Measurements from ENCODE around the gene SLC25A1.

The SLC25A1 gene

DNA sequence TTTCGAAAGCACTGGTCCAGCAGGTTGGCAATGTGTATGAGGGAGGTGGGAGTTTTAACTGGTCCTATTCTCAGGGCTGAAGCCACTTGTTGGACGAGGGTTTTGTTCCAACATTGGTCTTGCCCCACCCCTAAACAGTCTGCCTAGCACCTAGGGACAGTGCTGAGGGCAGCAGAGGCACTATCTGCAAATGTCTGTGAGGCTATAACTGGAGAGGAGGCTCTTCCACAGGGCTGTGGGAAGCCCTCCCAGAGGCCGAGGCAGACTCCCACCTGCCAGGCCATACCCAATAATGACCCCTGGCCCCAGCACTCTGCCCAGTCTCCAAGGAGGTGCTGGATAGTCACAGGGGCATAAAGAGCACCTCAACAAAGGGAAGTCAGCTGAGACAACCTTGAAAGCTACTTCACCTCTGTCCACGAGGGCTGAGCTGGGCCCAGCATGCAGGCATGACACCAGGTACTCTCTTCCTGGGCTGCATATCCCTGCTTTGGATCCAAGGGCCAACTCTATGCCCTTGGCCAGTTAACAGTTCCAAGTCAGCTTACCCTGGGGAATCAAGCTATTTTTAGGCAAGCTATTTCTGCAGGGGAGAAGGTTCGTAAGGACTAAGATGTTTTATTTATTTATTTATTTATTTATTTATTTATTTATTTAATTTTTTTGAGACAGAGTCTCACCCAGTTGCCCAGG is 40.2 kb upstream of the SLC25A1 start:
- Histone ChIP-seq H3K36me3 (ENCODE audit: control insufficient read depth in 1 of 2, insufficient read depth in 2 of 2, low read length in 2 of 2) (peaks cover 0 to 9% of the 10 kb centered on the region in 2 donors), H3K4me1 (ENCODE audit: control insufficient read depth in 1 of 2, insufficient read depth in 2 of 2, low read length in 2 of 2) (no peaks in the 10 kb centered on the region), H3K4me3 (ENCODE audit: low read depth in 1 of 2, low read length in 2 of 2) (no peak overlapping the region), H3K9ac (ENCODE audit: low read depth in 1 of 2, low read length in 2 of 2) (no peak overlapping the region), H3K9me3 (ENCODE audit: control insufficient read depth in 1 of 2, low read length in 2 of 2) (no peaks in the 10 kb centered on the region), H3K27me3 (ENCODE audit: control insufficient read depth in 1 of 2, insufficient read depth in 2 of 2, low read length in 2 of 2) (no peaks in the 10 kb centered on the region), H3K27ac (ENCODE audit: low read depth, low read length) (no peak overlapping the region)

DNA sequence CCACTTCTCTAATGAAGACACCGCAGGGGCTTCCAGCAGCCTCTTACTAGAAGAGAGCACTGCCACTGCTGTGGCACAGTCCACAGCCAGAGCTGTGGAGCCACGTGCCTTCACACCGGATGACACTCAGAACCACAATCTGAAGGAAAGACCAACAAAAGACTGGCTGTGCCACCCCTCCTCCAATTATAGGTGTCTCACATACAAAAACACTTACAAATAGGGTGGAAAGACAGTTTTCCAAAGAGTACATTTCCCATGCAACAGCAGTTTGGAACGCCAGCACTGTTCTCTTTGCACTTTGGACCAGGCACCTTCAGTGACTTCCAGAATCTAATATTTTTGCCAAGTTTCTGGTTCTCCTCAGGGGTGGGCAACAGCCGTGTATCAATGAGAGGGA is 38.0 kb upstream of the SLC25A1 start:
- Histone ChIP-seq H3K4me3 (ENCODE audit: low read depth in 1 of 2, low read length in 2 of 2) (no peak overlapping the region), H3K27me3 (ENCODE audit: control insufficient read depth in 1 of 2, insufficient read depth in 2 of 2, low read length in 2 of 2) (no peaks in the 10 kb centered on the region), H3K27ac (ENCODE audit: low read depth, low read length) (no peak overlapping the region), H3K36me3 (ENCODE audit: control insufficient read depth in 1 of 2, insufficient read depth in 2 of 2, low read length in 2 of 2) (peaks cover 0 to 6% of the 10 kb centered on the region in 2 donors), H3K4me1 (ENCODE audit: control insufficient read depth in 1 of 2, insufficient read depth in 2 of 2, low read length in 2 of 2) (no peaks in the 10 kb centered on the region), H3K9me3 (ENCODE audit: control insufficient read depth in 1 of 2, low read length in 2 of 2) (no peaks in the 10 kb centered on the region), H3K9ac (ENCODE audit: low read depth in 1 of 2, low read length in 2 of 2) (no peak overlapping the region)

GRCh38 chr22:19215360-19215759 is 36.8 kb upstream of the SLC25A1 start:
- H3K9me3 ChIP-seq (ENCODE audit: control insufficient read depth in 1 of 2, low read length in 2 of 2): no peaks in the 10 kb centered on the region
- H3K27me3 ChIP-seq (ENCODE audit: control insufficient read depth in 1 of 2, insufficient read depth in 2 of 2, low read length in 2 of 2): no peaks in the 10 kb centered on the region
- no peaks in the 10 kb centered on the region for H3K4me1 ChIP-seq (ENCODE audit: control insufficient read depth in 1 of 2, insufficient read depth in 2 of 2, low read length in 2 of 2)
- no peak overlapping the region for H3K4me3 ChIP-seq (ENCODE audit: low read depth in 1 of 2, low read length in 2 of 2)
- H3K27ac ChIP-seq (ENCODE audit: low read depth, low read length): no peak overlapping the region
- no peak overlapping the region for H3K9ac ChIP-seq (ENCODE audit: low read depth in 1 of 2, low read length in 2 of 2)
- H3K36me3 ChIP-seq (ENCODE audit: control insufficient read depth in 1 of 2, insufficient read depth in 2 of 2, low read length in 2 of 2): no peaks in the 10 kb centered on the region

- Histone ChIP-seq H3K4me1 (ENCODE audit: control insufficient read depth in 1 of 2, insufficient read depth in 2 of 2, low read length in 2 of 2) (no peaks in the 10 kb centered on the region), H3K36me3 (ENCODE audit: control insufficient read depth in 1 of 2, insufficient read depth in 2 of 2, low read length in 2 of 2) (no peaks in the 10 kb centered on the region), H3K9me3 (ENCODE audit: control insufficient read depth in 1 of 2, low read length in 2 of 2) (no peaks in the 10 kb centered on the region), H3K27ac (ENCODE audit: low read depth, low read length) (no peak overlapping the region), H3K27me3 (ENCODE audit: control insufficient read depth in 1 of 2, insufficient read depth in 2 of 2, low read length in 2 of 2) (no peaks in the 10 kb centered on the region), H3K9ac (ENCODE audit: low read depth in 1 of 2, low read length in 2 of 2) (no peak overlapping the region), H3K4me3 (ENCODE audit: low read depth in 1 of 2, low read length in 2 of 2) (no peak overlapping the region)
These were observed 35.5 kb upstream of the SLC25A1 start for GRCh38 chr22:19214078-19214473.

DNA sequence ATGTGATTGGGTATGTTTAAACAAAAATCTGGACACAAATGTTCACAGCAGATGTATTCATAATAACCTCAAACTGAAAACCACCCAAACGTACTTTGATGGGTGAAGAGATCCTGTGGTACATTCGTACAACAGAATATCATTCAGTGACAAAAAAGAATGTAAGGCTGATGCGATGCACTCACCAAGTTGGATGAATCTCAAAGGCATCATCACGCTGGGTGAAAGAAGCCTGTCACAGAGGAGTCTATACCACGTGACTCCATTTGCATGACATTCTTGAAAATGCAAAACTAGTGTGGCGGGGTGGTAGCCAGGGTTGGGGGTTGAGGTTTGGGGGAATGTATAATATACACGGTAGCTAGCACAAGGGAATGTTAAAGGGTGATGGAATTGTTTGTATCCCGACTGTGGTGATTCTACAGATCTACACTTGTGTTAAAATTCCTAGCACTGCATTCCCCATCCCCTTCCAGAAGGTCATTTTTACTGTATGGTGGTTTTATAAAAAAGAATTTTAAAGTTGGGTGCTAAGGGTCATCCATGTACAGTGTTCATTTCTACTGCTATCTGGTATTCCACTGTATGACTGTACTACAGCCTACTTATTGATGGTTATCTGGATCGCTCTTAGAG is 35.0 kb upstream of the SLC25A1 start:
- Histone ChIP-seq H3K27ac (ENCODE audit: low read depth, low read length) (no peak overlapping the region), H3K9ac (ENCODE audit: low read depth in 1 of 2, low read length in 2 of 2) (no peak overlapping the region), H3K36me3 (ENCODE audit: control insufficient read depth in 1 of 2, insufficient read depth in 2 of 2, low read length in 2 of 2) (no peaks in the 10 kb centered on the region), H3K9me3 (ENCODE audit: control insufficient read depth in 1 of 2, low read length in 2 of 2) (no peaks in the 10 kb centered on the region), H3K27me3 (ENCODE audit: control insufficient read depth in 1 of 2, insufficient read depth in 2 of 2, low read length in 2 of 2) (no peaks in the 10 kb centered on the region), H3K4me1 (ENCODE audit: control insufficient read depth in 1 of 2, insufficient read depth in 2 of 2, low read length in 2 of 2) (no peaks in the 10 kb centered on the region), H3K4me3 (ENCODE audit: low read depth in 1 of 2, low read length in 2 of 2) (no peak overlapping the region)

DNA sequence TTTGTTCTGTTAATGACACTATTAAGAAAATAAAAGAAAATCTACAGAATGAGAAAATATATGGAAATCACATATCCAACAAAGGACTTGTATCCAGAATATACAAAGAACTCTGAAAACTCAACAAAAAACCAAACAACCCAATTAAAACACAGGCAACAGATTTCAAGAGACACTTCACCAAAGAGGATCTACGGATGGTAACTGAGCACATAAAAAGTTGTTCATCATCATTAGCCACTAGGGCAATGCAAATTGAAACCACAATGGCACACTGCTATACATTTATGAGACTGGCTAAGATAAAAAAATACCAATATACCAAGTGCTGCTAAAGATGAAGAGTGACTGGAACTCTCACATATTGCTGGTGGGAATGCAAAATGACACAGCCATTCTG is 34.5 kb upstream of the SLC25A1 start:
- no peaks in the 10 kb centered on the region for H3K36me3 ChIP-seq (ENCODE audit: control insufficient read depth in 1 of 2, insufficient read depth in 2 of 2, low read length in 2 of 2)
- no peak overlapping the region for H3K27ac ChIP-seq (ENCODE audit: low read depth, low read length)
- H3K27me3 ChIP-seq (ENCODE audit: control insufficient read depth in 1 of 2, insufficient read depth in 2 of 2, low read length in 2 of 2): no peaks in the 10 kb centered on the region
- no peak overlapping the region for H3K4me3 ChIP-seq (ENCODE audit: low read depth in 1 of 2, low read length in 2 of 2)
- no peaks in the 10 kb centered on the region for H3K4me1 ChIP-seq (ENCODE audit: control insufficient read depth in 1 of 2, insufficient read depth in 2 of 2, low read length in 2 of 2)
- no peaks in the 10 kb centered on the region for H3K9me3 ChIP-seq (ENCODE audit: control insufficient read depth in 1 of 2, low read length in 2 of 2)
- H3K9ac ChIP-seq (ENCODE audit: low read depth in 1 of 2, low read length in 2 of 2): no peak overlapping the region

DNA sequence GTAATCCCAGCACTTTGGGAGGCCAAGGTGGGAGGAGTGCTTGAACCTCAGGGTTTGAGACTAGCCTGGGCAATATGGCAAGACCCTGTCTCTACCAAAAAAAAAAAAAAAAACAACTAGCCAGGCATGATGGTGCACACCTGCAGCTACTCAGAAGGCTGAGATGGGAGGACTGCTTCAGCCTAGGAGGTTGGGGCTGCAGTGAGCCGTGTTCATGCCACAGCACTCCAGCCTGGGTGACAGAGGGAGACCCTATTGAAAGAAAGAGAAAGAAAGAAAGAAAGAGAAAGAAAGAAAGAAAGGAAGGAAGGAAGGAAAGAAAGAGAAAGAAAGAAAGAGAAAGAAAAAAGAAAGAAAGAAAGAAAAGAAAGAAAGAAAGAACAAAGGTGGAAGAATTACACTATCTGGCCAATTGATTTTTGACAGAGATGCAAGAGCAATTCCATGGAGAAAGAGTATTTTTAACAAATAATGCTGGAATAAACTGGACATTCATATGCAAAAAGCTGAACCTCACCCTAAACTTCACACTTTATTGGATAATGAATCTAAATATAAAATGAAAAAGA is 33.9 kb upstream of the SLC25A1 start:
- H3K27me3 ChIP-seq (ENCODE audit: control insufficient read depth in 1 of 2, insufficient read depth in 2 of 2, low read length in 2 of 2): no peaks in the 10 kb centered on the region
- H3K27ac ChIP-seq (ENCODE audit: low read depth, low read length): no peak overlapping the region
- no peaks in the 10 kb centered on the region for H3K36me3 ChIP-seq (ENCODE audit: control insufficient read depth in 1 of 2, insufficient read depth in 2 of 2, low read length in 2 of 2)
- no peak overlapping the region for H3K9ac ChIP-seq (ENCODE audit: low read depth in 1 of 2, low read length in 2 of 2)
- H3K9me3 ChIP-seq (ENCODE audit: control insufficient read depth in 1 of 2, low read length in 2 of 2): no peaks in the 10 kb centered on the region
- no peaks in the 10 kb centered on the region for H3K4me1 ChIP-seq (ENCODE audit: control insufficient read depth in 1 of 2, insufficient read depth in 2 of 2, low read length in 2 of 2)
- H3K4me3 ChIP-seq (ENCODE audit: low read depth in 1 of 2, low read length in 2 of 2): no peak overlapping the region

- Histone ChIP-seq H3K27me3 (ENCODE audit: control insufficient read depth in 1 of 2, insufficient read depth in 2 of 2, low read length in 2 of 2) (no peaks in the 10 kb centered on the region), H3K9me3 (ENCODE audit: control insufficient read depth in 1 of 2, low read length in 2 of 2) (no peaks in the 10 kb centered on the region), H3K4me1 (ENCODE audit: control insufficient read depth in 1 of 2, insufficient read depth in 2 of 2, low read length in 2 of 2) (no peaks in the 10 kb centered on the region), H3K36me3 (ENCODE audit: control insufficient read depth in 1 of 2, insufficient read depth in 2 of 2, low read length in 2 of 2) (no peaks in the 10 kb centered on the region), H3K27ac (ENCODE audit: low read depth, low read length) (no peak overlapping the region), H3K9ac (ENCODE audit: low read depth in 1 of 2, low read length in 2 of 2) (no peak overlapping the region), H3K4me3 (ENCODE audit: low read depth in 1 of 2, low read length in 2 of 2) (no peak overlapping the region)
These were observed 31.7 kb upstream of the SLC25A1 start for GRCh38 chr22:19210188-19210587.

DNA sequence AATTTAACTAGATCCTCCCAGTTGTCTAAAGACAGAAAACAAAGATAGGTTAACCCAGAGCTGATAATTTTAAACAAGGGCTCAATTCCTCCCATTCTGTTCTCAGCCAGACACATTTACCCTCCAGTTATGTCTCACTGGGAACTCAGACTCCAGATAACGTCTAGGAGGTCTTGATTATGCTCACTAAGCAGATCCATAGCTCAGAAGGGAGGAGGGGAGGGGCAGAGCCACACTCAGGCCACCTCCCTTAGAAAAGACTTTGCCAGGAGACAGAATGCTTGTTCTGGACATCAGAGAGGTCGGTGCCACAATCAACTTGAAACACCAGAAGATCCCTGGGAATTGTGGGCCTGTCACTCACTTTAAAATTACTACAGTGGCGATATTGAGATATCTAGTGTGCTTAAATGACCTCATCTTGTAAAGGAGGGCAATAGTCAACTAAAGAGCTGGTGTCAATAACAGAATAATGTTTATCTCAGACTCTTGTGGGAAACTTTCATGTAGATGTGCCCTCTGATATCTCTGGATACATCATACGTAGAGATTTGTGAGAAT is 29.8 kb upstream of the SLC25A1 start:
- Histone ChIP-seq H3K4me1 (ENCODE audit: control insufficient read depth in 1 of 2, insufficient read depth in 2 of 2, low read length in 2 of 2) (no peaks in the 10 kb centered on the region), H3K27me3 (ENCODE audit: control insufficient read depth in 1 of 2, insufficient read depth in 2 of 2, low read length in 2 of 2) (peaks cover 0 to 5% of the 10 kb centered on the region in 2 donors), H3K36me3 (ENCODE audit: control insufficient read depth in 1 of 2, insufficient read depth in 2 of 2, low read length in 2 of 2) (no peaks in the 10 kb centered on the region), H3K9ac (ENCODE audit: low read depth in 1 of 2, low read length in 2 of 2) (no peak overlapping the region), H3K9me3 (ENCODE audit: control insufficient read depth in 1 of 2, low read length in 2 of 2) (no peaks in the 10 kb centered on the region), H3K27ac (ENCODE audit: low read depth, low read length) (no peak overlapping the region), H3K4me3 (ENCODE audit: low read depth in 1 of 2, low read length in 2 of 2) (no peak overlapping the region)

- no peaks in the 10 kb centered on the region for H3K4me1 ChIP-seq (ENCODE audit: control insufficient read depth in 1 of 2, insufficient read depth in 2 of 2, low read length in 2 of 2)
- no peak overlapping the region for H3K4me3 ChIP-seq (ENCODE audit: low read depth in 1 of 2, low read length in 2 of 2)
- H3K36me3 ChIP-seq (ENCODE audit: control insufficient read depth in 1 of 2, insufficient read depth in 2 of 2, low read length in 2 of 2): no peaks in the 10 kb centered on the region
- H3K27ac ChIP-seq (ENCODE audit: low read depth, low read length): no peak overlapping the region
- H3K9ac ChIP-seq (ENCODE audit: low read depth in 1 of 2, low read length in 2 of 2): no peak overlapping the region
- H3K27me3 ChIP-seq (ENCODE audit: control insufficient read depth in 1 of 2, insufficient read depth in 2 of 2, low read length in 2 of 2): peaks cover 0 to 5% of the 10 kb centered on the region in 2 donors
- H3K9me3 ChIP-seq (ENCODE audit: control insufficient read depth in 1 of 2, low read length in 2 of 2): no peaks in the 10 kb centered on the region
These were observed 29.3 kb upstream of the SLC25A1 start for GRCh38 chr22:19207884-19208283.

All from duodenal mucosa (tissue), 2 donors.